HG02571 (cell line): ENCODE results near the gene GGN.
"Not testable (repeated sequence)": the region's sequence is repeated elsewhere in the genome, so short reads cannot be mapped to it uniquely, and the experiment has no call there.

Experiments
- ATAC-seq: cut with Tn5 transposase; IDR thresholded peaks from one replicate; pipeline ENCODE4 v1.9.1; 2021; ENCODE audit warnings: mild to moderate bottlenecking, moderate library complexity; ENCODE audit not compliant: unreplicated experiment

The GGN gene

DNA sequence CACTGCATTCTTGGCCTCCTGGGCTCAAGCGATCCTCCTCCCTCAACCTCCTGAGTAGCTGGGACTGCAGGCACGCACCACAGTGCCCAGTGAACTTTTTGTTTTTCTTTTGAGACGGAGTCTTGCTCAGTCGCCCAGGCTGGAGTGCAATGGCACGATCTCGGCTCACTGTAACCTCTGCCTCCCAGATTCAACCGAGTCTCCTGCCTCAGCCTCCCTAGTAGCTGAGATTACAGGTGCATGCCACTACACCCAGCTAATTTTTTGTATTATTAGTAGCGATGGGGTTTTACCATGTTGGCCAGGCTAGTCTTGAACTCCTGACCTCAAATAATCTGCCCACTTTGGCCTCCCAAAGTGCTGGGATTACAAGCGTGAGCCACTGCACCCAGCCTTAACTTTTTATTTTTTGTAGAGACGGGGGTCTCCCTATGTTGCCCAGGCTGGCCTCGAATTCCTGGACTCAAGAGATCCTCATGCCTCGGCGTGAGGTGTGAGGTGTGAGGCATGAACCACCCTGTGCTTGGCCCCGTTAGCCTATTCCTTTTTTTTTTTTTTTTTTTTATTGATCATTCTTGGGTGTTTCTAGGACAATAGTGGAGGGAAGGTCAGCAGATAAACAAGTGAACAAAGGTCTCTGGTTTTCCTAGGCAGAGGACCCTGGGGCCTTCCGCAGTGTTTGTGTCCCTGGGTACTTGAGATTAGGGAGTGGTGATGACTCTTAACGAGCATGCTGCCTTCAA is 24.7 kb downstream of the GGN start:
- ATAC-seq, result not testable (repeated sequence)

DNA sequence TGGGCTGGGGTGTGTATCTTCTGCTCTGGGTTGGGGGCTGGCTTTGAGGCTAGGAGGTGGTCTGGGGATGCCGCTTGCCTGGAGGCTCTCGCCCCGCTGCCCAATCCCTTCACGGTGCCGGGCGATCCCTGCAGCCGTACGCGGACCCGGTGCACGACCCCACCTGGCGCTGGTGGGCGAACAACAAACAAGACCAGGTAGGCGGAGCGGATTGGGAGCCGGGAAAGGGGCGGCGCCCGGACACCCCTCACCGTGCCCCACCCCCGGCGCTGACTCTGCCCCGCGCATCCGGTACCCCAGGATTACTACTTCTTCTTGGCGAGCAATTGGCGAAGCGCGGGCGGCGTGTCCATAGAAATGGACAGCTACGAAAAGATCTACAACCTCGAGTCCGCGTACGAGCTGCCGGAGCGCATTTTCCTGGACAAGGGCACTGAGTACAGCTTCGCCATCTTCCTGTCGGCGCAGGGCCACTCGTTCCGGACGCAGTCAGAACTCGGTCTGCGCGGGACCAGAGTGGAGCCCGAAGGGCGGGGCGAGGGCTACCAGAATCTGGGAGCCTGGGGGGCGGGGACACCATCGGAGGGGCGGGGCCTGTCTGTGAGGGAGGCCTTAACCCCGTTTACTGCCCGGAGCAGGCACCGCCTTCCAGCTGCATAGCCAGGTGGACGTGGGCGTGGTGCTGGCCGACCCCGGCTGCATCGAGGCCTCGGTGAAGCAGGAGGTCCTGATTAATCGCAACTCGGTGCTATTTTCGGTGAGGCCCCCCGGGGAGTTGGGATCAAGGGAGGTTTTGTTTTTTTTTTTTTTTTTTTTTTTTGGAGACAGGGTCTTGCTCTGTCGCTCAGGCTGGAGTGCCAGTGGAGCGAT is 25.5 kb downstream of the GGN start:
- ATAC-seq, result no peak

DNA sequence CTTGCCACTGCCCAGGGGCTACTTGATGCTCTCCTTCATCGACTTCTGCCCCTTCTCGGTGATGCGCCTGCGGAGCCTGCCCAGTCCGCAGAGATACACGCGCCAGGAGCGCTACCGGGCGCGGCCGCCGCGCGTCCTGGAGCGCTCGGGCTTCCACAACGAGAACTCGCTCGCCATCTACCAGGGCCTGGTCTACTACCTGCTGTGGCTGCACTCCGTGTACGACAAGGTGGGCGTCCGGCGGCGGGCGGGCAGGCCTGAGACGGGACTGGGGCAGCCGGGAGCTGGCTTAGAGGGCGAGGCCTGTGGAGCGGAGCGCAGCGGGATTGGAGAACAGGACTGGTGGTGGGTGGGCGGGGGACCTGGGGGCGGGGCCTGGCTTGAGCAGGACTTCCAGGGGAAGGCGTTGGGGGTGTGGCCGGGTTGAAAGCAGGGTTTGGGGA is 26.2 kb downstream of the GGN start:
- ATAC-seq, result no peak

DNA sequence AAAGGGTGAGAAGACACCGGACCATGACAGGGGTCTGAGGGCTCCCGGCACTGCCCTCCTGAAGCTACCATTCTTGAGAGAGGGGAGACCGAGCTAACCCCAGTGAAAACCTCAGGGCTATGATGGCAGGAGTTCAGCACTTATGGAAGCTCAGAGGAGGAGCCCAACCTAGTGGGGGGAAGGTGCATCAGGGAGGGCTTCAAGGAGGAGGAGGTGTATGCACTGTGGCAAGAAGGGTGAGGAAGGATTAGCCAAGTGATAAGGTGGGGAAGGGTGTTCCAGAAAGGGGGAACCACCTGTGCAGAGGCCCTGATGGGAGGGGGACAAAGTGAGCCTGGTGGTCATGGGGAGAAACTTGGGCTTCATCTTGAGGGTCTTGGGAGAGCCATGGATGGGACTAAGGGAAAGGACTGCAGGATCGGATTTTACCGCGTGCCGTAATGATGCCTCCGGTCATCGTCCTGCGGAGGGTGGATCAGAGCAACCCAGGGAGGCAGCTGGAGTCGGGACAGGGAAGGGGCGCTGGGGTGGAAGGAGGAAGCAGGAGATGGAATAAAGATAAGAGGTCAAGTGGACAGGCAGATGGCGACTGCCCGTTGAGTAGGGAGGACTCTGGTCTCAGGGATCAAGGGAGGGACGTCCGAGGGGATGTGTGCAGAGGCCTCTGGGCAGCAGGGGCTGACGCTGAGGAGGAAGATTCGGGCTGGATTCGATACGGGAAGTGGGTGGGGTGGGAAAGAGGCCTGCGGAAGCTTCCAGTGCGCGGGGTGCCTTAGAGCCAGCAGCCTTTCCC is 26.8 kb downstream of the GGN start:
- ATAC-seq, result no peak

DNA sequence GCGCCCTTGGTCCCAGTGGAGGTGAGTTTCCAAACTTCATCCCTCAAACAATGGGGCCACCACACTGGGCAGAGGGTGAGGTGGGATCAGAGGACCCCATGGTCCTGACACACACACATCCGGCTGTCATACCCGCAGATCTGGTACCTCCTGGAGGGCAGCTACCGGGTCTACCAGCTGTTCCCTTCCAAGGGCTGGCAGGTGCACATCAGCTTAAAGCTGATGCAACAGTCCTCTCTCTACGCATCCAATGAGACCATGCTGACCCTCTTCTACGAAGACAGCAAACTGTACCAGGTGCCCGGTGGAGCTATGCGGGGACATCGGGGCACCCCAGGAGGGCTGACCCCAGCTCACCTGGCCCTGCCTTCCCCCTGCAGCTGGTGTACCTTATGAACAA is 27.5 kb downstream of the GGN start:
- ATAC-seq, result no peak

DNA sequence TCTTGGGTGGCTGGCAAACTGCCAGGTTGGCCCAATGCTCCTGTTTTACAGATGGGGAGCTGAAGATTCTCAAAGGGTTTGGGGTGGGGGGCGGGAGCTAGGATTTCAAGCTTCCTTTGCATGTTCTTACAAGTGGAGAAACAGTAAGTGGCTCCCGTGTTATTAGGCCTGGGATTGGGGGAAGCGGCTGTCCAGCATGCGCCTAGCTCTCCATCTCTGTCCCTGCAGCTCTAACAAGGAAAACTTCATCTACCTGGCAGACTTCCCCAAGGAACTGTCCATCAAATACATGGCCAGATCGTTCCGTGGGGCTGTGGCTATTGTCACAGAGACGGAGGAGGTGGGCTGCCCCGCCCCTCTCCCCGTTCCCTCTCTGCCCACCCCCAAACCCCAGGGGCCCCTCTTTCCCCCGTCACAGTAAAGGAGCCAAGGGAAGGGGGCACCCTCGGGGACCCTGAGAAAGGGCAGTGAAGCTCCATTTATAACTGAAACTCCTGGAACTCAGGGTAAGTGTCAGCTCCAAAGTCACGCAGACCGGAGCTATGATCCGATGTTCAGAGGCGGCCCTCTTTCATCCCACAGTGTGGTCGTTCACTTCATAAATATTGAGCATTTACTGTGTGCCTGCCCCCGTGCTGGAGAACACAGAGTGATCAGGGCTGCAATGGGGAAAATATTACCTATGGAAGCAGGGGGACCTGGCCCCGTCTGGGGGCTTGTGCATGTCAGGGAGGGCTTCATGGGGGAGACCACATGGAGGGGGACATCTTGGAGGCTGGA is 28.4 kb downstream of the GGN start:
- ATAC-seq, result no peak

DNA sequence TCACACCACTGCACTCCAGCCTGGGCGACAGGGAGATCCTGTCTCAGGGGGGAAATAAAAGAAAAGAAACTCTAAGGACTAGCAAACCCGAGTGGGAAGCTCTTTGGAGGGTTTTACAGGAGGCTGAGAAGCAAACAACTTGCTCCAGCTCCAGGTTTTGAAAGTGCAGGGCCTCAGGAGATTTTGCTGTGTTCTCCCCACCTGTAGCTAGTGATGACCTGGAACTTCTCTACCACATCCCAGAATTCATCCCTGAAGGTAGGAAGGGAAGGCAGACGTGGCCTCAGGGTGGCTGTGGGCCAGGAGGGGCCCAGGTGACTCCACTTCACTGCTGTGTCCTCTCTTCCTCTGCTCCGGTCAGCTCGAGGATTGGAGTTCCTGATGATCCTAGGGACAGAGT is 29.8 kb downstream of the GGN start:
- ATAC-seq, result no peak

DNA sequence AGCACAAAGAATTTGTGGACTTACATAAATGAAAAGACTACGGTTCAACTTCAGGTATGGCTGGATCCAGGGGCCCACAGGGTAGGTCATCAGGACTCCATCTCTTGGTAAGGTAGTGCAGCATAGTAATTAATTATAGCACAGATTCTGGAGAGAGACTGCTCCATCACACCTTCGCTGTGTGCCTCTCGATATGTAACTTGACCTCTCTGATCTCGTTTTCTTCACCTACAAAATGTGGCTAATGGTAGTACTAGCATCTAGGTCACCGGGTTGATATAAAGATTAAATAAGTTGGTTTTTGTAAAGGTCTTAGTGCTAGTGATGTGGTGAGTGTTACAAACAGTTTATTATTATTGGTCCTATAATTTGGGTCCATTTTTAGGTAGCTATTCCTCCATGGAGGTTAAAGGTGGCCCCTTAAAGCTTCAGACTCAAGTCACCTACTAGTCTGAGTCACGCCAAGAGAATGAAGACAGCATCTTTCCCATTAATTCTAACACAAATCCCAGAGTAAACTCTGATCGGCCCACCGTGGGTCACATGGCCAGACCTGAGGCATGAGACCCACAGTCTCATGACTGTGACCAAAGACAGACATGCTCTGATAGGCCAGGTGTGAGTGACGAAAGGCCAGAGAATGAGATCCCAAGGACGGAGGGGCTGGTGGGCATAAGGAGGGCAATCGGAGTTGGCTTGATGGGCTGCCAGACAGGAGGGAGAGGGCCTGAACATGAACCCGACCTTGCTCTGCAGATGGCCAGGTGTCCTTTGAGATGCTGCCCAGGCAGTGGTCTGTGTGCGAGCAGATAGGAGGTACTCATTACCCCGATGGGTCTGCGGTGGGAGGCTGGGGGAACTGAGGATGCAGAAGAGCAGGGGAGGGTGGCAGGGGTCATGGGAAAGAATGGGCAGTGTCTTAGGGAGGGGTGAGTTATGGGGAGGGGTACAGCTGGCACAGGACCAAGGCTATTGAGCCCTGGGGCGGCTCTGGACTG is 31.8 kb downstream of the GGN start:
- no peak for ATAC-seq

DNA sequence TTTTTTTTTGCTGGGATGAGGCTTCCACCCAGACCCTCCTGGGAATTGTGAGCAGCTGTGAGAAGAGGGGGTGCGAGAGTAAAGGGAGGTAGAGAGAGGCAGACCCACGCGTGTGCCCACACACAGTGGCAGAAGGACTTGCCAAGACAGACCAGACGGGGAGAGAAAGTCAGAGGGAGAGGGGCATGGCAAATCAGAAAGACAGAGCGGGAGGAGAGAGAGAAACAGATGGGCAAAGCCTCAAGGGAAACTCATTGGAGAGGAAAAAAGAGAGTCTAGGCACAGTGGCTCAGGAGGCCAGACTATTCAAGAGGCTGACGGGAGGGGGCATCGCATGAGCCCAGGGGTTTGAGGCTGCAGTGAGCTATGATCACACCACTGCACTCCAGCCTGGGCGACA is 35.2 kb downstream of the GGN start:
- ATAC-seq, result no peak

DNA sequence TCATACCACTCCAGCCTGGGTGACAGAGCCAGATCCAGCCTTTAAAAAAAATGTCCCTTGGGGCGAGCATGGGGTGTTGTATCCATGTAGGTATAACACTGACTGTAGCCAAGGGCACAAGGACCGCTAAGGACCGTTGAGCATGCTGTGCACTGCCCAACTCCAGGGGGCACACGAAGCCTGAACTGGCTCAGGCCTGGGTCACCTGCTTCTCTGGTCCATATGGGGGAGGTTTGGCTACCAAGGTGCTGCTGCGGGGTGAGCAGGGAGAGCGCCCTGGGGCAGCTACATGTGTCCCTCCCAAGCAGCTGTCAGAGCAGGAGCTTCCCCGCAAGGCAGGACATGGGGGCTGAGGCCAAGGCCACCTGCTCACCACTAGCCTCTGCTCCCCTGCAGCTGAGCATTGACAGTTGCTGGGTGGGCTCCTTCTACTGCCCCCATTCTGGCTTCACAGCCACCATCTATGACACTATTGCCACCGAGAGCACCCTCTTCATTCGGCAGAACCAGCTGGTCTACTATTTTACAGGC is 35.9 kb downstream of the GGN start:
- no peak for ATAC-seq

DNA sequence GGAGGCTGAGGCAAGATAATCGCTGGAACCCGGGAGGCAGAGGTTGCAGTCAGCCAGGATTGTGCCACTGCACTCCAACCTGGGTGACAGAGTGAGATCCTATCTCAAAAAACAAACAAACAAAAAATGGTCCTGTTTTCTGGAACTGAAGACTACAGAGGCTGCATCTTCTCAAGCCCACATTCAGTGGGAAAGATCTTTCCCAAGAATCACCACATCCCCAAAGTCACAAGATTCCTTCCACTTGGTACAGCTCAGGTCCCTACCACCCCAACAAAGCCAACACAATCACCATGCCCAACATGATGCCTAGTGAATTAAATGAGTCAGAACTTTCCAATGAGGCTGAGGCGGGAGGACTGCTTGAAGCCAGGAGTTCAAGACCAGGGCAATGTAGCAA is 37.0 kb downstream of the GGN start:
- no peak for ATAC-seq

DNA sequence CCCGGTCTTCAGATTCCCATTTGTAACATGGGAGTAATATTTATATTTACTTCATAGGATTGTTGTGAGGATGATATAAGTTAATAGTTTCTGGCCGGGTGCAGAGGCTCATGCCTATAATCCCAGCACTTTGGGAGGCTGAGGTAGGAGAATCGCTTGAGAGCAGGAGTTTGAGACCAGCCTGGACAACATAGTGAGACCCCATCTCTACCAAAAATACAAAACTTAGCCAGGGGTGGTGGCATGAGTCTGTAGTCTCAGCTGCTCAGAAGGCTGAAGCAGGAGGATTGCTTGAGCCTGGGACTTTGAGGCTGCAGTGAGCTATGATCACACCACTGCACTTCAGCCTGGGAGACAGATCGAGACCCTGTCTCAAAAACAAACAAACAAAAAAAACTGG is 41.0 kb downstream of the GGN start:
- ATAC-seq, result no peak

DNA sequence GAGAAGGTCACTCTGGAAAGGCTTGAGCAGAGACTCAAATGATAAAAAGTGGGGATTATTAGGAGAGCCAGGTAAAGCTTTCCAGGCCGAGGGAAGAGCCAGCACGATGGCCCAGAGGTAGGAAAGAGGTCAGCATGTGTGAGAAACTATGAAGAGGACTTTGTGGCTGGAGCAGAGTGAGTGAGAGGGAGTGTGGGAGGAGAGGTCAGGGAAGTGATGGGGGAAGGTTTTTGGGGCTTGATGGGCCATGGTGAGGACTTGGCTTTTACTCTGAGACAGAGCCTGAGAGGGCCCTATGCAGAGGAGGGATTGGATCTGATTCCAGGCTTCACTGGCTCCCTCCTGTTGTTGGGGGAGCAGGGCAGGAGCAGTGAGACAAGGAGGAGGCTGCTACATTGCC is 46.9 kb downstream of the GGN start:
- no peak for ATAC-seq

DNA sequence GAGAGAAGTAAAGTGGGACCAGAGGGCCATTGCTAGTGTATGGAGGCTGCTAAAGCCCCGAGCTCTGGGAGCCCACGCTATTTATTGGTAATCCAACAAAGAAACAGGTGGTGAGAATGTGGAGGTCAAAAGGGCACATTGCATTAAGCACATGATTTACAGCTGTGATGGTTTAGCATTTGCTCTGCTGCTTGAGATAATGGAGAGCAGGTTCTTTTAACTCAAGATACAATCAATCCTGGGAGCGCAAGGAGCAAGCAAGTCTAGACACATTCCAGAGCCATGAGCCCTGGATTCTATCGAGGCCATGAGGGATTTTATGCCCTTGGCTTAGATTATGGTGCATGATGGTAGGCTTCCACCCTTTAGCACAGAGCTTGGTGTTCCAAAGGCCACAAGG is 48.8 kb downstream of the GGN start:
- not testable (repeated sequence) for ATAC-seq

DNA sequence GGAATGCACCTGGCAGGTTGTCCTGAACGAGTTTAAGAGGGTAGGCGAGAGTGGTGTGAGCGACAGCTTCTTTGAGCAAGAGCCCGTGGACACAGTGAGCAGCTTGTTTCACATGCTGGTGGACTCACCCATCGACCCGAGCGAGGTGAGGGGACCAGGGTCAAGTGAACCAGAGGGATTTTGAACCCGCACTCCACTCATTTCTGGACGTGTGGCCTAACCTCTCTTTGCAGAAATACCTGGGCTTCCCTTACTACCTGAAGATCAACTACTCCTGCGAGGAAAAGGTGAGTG is 50.5 kb downstream of the GGN start:
- no peak for ATAC-seq

DNA sequence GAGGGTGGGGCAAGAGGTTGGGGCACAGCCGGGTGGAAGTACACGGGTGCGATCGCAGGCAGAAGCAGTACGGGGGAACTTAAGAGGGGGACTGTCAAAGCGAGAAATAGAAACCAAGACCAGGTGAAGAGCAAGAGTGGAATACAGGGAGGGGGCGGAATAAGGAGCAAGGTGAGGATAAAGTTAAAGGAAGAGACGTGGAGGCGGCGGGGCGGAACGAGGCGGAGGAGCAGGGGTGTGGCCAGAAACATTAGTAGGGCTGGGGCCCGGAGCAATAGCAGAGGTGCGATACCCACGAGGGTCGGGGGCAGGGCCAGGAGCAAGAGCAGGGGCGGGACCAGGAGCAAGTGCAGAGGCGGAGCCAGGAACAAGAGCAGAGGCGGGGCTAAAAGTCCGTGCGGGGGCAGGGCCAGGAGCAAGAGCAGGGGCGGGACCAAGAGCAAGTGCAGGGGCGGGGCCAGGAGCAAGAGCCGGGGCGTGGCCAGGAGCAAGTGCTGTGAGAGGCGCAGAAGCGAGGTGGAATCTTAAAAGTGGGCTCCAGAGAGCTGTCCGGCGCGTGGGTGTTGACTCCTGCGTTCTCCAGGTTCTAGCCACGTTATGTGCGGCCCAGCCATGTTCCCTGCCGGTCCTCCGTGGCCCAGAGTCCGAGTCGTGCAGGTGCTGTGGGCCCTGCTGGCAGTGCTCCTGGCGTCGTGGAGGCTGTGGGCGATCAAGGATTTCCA is 51.0 kb downstream of the GGN start:
- peak; percentile 48 for ATAC-seq

DNA sequence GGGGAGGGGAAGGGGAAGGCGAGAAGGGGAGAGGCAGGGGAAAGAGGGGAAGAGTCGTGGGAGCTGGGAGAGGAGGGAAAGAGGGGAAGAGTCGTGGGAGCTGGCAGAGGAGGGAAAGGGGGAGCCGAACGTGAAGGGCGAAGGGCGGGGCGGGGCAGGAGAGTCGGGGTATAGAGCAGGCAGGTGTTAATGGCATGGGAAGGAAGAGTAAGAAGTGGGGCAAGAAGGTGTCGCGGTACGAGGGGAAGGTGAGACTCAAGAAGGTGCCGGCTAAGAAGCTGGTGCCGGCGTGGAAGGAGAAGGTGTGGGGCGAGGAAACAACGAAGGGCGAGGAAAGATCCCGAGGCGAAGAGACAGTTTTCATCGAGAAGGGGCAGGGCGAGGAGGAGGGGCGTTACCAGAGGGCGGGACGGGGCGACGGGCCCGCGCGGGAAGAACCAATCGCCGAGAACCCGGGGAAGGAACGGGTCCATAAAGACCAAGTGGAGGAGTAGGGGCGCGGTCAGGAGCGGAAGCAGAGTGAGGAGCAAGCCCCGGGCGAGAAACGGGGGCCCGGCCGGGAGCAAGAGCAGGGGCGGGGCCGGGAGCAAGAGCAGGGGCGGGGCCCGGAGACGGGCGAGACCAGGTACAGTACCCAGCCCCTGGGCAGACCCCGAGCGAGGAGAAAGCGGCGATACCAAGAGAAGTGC is 51.7 kb downstream of the GGN start:
- peak; percentile 69 for ATAC-seq
